Inflammatory macrophage treated with lipopolysaccharide for 1 hour (primary cell): ENCODE data around the gene ITGAD.
"Not testable (repeated sequence)": the region's sequence is repeated elsewhere in the genome, so short reads cannot be mapped to it uniquely, and the experiment has no call there.

Source experiments
- DNase-seq, 2 donors: peaks; one replicate each; pipeline ENCODE4 v3.0.0-alpha.2; 2020 to 2022

The ITGAD gene

GRCh38 chr16:31404353-31405064 is 11.4 kb downstream of the ITGAD start:
- no peak for DNase-seq

- no peak for DNase-seq
These were observed 14.3 kb downstream of the ITGAD start for GRCh38 chr16:31407406-31407805.

DNA sequence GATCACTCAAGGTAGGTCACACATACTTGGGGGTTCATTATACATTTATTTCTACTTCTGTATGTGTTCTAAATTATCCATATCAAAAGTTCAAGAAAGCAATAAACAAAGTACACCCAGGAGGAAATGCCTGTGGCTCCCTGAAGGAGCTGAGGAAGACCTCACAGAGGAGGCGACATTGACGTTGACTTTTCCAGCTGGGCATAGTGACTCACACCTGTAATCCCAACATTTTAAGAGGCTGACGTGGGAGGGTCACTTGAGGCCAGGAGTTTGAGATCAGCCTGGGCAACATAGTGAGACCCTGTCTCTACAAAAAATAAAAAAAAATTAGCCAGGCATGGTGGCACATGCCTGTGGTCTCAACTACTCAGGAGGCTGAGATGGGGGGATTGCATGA is 16.3 kb downstream of the ITGAD start:
- no peak for DNase-seq

GRCh38 chr16:31410082-31410481 is 16.9 kb downstream of the ITGAD start:
- no peak for DNase-seq

DNA sequence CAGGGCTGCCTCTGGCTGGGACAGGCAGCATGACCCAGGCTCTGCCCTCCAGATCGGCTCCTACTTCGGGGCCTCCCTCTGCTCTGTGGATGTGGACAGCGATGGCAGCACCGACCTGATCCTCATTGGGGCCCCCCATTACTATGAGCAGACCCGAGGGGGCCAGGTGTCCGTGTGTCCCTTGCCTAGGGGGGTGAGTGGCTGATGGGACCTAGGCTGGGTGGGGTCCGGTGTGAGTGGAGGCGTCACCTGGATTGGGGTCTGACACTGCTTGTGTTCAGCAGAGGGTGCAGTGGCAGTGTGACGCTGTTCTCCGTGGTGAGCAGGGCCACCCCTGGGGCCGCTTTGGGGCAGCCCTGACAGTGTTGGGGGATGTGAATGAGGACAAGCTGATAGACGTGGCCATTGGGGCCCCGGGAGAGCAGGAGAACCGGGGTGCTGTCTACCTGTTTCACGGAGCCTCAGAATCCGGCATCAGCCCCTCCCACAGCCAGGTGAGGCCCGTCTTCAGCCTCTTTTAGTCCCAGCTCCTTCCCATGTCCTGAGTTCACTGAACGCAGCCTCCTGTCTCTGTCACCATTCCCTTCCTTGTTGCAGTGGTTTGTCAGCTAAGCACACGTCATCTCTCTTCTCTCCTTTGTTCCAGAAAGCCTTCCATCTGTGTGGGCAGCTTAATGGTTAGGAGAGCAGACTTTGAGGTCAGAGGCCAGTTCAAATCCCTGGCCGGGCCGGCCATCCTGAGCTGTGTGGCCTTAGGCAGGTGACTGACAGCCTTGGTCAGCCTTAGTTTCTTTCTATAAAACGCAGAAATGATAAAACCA is 18.1 kb downstream of the ITGAD start:
- DNase-seq = no peak

DNA sequence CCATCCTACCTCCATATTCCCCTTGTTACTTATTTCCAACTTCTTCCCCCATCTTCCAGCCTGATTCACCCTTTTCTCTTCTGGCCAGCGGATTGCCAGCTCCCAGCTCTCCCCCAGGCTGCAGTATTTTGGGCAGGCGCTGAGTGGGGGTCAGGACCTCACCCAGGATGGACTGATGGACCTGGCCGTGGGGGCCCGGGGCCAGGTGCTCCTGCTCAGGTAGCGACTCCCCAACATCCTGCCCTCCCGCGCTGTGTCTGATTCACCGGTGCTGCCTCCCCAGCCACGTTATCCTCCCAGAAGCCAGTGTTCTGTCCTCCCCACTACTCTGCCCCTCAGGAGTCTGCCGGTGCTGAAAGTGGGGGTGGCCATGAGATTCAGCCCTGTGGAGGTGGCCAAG is 19.6 kb downstream of the ITGAD start:
- no peak for DNase-seq

DNA sequence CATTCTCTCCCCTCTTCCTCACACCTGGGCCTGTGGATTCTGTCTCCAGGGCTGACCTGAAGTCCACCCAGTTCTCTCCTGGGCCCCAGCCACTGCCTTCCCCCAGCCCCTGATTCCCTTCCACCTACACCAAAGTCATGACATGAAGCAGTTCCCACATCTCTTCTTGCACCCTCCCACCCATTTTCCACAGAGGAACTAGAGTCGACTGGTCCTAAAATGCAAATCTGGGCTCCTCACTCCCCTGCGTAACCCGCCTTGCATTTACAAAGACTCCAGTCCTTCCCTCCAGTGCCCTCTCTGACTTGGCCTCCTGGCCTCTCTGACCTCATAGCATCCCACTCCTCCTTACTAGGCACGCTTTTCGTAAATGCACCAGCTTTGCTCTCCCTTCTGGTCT is 20.2 kb downstream of the ITGAD start:
- peak; percentile 41 to 82 for DNase-seq

GRCh38 chr16:31413943-31414342 is 20.8 kb downstream of the ITGAD start:
- no peak for DNase-seq

- DNase-seq = no peak
These were observed 21.6 kb downstream of the ITGAD start for GRCh38 chr16:31414706-31415105.

DNA sequence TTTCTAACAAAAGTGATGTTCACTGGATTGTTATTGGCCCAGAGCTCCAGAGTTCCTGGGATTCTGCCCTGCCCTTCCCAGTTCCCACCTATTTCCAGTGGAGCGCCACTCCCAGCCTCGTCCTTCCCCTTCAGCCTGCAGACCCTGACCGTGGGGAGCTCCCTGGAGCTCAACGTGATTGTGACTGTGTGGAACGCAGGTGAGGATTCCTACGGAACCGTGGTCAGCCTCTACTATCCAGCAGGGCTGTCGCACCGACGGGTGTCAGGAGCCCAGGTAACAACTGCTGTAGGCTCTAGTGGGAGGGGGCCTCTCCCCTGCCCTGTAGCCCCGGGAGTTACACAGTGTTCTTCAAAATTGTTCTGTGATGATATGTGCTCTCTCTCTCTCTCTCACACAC is 23.2 kb downstream of the ITGAD start:
- DNase-seq = no peak

DNA sequence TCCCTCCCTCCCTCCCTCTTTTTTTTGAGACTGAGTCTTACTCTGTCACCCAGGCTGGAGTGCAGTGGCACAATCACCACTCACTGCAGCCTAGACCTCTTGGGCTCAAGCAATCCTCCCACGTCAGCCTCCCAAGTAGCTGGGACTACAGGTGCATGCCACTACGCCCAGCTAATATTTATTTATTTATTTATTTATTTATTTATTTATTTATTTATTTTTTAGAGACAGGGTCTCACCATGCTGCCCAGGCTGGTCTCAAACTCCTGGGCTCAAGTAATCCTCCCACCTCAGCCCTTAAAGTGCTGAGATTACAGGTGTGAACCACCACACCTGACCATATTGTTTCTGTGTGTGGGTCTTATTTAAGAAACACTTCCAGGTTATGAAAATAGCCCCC is 23.9 kb downstream of the ITGAD start:
- not testable (repeated sequence) for DNase-seq

GRCh38 chr16:31417916-31418315 is 24.8 kb downstream of the ITGAD start:
- DNase-seq = no peak

- DNase-seq = no peak
These were observed 26.9 kb downstream of the ITGAD start for GRCh38 chr16:31420037-31420436.

DNA sequence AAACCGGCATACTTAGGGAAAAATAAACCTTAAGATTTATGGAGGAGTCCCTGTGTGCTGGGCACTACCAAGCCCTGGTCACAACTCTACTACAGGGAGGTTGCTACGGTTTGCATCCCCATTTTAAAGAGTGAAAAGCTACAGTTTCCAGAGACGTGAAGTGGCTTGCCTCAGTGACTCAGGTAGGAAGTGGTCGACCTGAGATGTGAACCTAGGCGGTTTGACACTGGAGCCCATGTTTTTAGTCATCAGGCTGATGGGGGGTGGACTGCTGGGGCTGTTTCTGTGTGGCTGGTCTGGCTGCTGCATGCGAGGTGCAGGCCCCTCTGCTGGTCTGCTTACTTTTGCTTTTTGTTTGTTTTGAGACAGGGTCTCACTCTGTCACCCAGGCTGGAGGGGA is 28.5 kb downstream of the ITGAD start:
- DNase-seq = no peak

- DNase-seq = no peak
These were observed 30.1 kb downstream of the ITGAD start for GRCh38 chr16:31423241-31423640.

GRCh38 chr16:31423801-31424200 is 30.7 kb downstream of the ITGAD start:
- DNase-seq = no peak

DNA sequence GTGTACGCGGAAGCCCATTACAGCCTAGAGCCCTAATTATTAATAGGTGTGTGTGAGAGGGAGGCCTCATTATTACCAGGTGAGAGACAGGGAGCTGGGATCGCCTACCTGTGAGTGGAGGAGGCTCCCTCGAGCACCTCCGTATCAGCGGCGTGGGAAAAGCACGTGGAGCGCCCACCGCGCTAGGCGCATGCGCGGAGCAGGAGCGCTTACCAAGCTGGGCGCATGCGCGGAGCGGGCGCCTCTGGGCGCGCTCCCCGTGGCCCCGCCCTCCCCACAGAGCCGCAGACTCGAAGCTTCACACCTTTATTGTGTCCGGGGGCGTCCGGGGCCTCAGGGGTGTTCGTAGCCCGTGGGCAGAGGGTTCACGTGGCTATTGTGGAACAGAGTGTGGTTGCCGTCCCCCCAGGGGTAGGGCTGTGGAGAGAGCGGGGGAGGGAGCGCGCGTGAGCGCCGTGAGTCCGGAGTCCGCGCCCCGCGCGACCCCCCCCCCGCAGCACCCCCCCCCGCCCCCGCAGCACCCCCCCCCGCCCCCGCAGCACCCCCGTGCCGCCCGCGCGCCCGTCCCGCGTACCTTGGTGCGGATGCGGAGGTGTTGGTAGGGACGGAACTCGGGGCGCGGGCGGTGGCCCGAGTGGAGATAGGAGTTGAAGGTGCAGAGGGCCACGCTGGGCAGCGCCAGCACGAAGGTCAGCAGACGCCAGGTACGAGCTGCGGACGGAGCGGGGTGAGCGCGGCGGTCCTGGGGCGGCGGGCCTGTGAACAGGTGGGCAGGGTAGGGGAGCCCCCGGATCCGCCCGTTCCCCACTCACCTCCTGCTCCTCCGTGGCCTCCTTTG is 34.5 kb downstream of the ITGAD start:
- DNase-seq = peak; percentile 38 to 48

- DNase-seq = no peak
These were observed 35.1 kb downstream of the ITGAD start, which contains the start of gene COX6A2 for GRCh38 chr16:31428279-31428597. TSS of gene COX6A2 (minus strand) at chr16:31428360. CDS start at chr16:31428325, 35 bp downstream.

GRCh38 chr16:31428638-31429247 is 35.6 kb downstream of the ITGAD start:
- DNase-seq = no peak

DNA sequence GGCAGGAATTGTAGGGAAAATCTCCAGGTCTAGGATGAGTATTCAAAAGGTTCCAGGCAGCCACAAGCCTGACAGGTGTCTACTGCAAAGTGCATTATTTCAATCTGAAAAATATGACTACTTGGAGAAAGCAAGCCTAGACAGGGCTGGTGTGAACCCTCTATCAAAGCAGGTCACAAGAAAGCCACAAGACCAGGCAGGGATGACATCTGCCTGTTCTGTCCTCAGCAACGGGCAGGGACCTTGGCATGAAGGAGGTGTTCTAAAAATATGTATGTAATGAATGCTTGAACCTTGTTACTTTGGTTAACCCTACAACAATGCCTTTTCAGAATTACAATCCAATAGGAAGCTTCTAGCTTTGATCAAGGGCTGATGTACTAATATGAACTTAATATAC is 36.2 kb downstream of the ITGAD start:
- no peak for DNase-seq

DNA sequence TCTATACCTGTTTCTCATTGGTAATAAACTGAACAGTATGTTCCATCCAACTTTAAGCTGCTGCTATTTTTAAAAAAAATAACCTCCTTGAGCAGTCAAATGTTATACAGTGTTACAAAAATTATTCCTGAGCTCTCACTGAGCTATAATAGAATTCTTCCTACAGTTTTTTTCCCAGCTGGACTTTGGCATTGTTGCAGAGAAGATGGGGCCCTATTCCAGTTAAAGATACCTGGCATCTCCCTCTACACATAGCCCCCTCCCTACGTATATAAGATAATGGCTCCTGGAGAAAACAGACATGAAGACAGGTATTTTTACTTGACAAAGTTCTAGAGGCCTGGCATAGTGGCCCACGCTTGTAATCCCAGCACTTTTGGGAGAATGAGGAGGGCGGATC is 36.7 kb downstream of the ITGAD start:
- DNase-seq = no peak

GRCh38 chr16:31430380-31431052 is 37.4 kb downstream of the ITGAD start:
- DNase-seq = no peak
